HepG2 (cell line): ENCODE measurements around the gene HLF. TPM values are rescaled to one million over a fixed set of nuclear protein-coding genes. Genes with fewer than 3 reads are reported as not detected.

Experiments used
- AHR ChIP-seq: IDR thresholded peaks from 2 replicates; pipeline ENCODE4 v1.6.1; 2018; ENCODE audit warnings: missing genetic modification reagents, missing compliant biosample characterization
- BRD4 ChIP-seq: sonication (generic); formaldehyde crosslinking; IDR thresholded peaks from 2 replicates; pipeline ENCODE4 v1.4.0; 2020; ENCODE audit warnings: missing genetic modification reagents
- CBX5 ChIP-seq: sonication (generic); formaldehyde crosslinking; IDR thresholded peaks from 2 replicates; pipeline ENCODE4 v1.4.0; 2020; ENCODE audit warnings: missing genetic modification reagents, borderline replicate concordance
- E2F2 ChIP-seq: sonication (generic); formaldehyde crosslinking; IDR thresholded peaks from 2 replicates; pipeline ENCODE4 v1.4.0; 2020; ENCODE audit warnings: missing genetic modification reagents, borderline replicate concordance
- FOXK1 ChIP-seq: sonication (generic); formaldehyde crosslinking; IDR thresholded peaks from 2 replicates; pipeline ENCODE4 v1.4.0; 2020; ENCODE audit warnings: low read depth, missing genetic modification reagents, borderline replicate concordance
- KAT7 ChIP-seq: IDR thresholded peaks from 2 replicates; pipeline ENCODE4 v1.6.1; 2018; ENCODE audit warnings: borderline replicate concordance, missing compliant biosample characterization
- KDM3A ChIP-seq: IDR thresholded peaks from 2 replicates; pipeline ENCODE4 v1.6.1; 2018; ENCODE audit warnings: low read depth, missing compliant biosample characterization
- MBD4 ChIP-seq: IDR thresholded peaks from 2 replicates; pipeline ENCODE4 v1.6.1; 2012; ENCODE audit warnings: low read length, inconsistent platforms, borderline replicate concordance
- MLLT10 ChIP-seq: sonication (generic); formaldehyde crosslinking; IDR thresholded peaks from 2 replicates; pipeline ENCODE4 v1.4.0; 2020; ENCODE audit warnings: missing genetic modification reagents
- PCBP1 ChIP-seq: fragments of 200-400 bp; formaldehyde crosslinking; IDR thresholded peaks from 2 replicates; pipeline ENCODE4 v1.6.1; 2017; ENCODE audit warnings: mild to moderate bottlenecking, low read depth, low read length, borderline replicate concordance
- STAG1 ChIP-seq: sonication (generic); formaldehyde crosslinking; IDR thresholded peaks from 2 replicates; pipeline ENCODE4 v1.4.0; 2020; ENCODE audit warnings: missing genetic modification reagents
- ZFP62 ChIP-seq: sonication (generic); formaldehyde crosslinking; IDR thresholded peaks from 2 replicates; pipeline ENCODE4 v1.4.0; 2020; ENCODE audit warnings: missing genetic modification reagents
- ZNF3 ChIP-seq: IDR thresholded peaks from 2 replicates; pipeline ENCODE4 v1.7.0; 2017; ENCODE audit warnings: inconsistent platforms
- ZNF407 ChIP-seq: sonication (generic); formaldehyde crosslinking; IDR thresholded peaks from one replicate; pipeline ENCODE4 v1.5.1; 2020; ENCODE audit warnings: mild to moderate bottlenecking, missing genetic modification reagents; ENCODE audit errors: not compliant biosample characterization
- polyA plus RNA-seq, 8 experiments: library from polyadenylated mRNA; depleted of rRNA in 3 of 8; stranded (reverse) in 7 of 8; unstranded in 1 of 8; fragments of >200 nt; fragmentation: Illumina TruSeq in 4 of 8; extraction: Trizol in 4 of 8; gene quantifications; 2 replicates each; pipeline versions ENCODE4 v1.2.1 to v1.2.3, GENCODE V29; 2011 to 2016; ENCODE audit warnings: low read depth in 4 of 8, missing spikeins in 1 of 8, mixed read lengths in 1 of 8; ENCODE audit not compliant: insufficient read depth in 1 of 8
- total RNA-seq, 5 experiments: library from RNA; depleted of rRNA; stranded (reverse); fragments of >200 nt; fragmentation: Illumina TruSeq; extraction: Trizol; gene quantifications; 2 replicates each; pipeline ENCODE4 v1.2.3, GENCODE V29; 2016; ENCODE audit warnings: low read depth in 1 of 5
- TF ChIP-seq, protein P1 (sequence below): IDR thresholded peaks from 2 replicates; pipeline ENCODE4 v1.6.1; 2016; ENCODE audit warnings: low read depth, missing genetic modification reagents, missing compliant biosample characterization

The HLF gene
- total and polyA plus RNA-seq, 2 of the 13 experiments (the other 11 are each of a cell fraction or from before 2014, with no cell fraction given): 202 to 346 TPM

DNA sequence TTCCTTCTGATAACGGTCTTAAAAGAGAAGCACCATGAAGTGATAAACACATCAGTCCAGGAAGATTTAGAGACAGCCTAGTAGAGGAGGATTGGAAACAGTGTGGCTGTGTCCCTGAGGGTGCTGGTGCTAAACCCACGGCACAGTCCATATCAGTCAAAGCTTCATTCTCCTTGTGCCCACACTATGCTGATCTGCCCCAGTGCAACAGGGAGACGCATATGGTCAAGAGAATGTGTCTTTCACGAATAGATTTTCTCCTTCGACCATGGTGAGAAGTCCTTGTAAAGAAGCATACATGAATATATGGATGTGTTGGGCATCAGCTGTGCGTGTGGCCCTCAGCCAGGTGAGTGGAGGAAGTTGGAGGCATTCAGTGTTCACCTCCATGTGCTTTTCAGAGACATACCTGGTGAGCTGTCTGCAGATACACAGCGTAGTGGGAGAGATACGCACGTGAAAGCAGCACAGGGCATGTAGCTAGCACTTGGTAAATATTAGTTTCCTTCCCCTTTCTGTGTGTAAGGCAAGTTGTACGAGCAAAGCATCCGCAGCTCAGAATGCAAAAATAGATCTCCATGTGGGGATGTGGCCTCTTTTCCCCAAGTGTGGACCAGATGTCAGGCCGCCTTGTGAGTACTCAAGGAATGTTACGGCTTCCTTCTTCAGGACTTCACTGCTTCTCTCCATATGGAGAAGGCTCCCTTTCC lies 29.4 kb downstream of the HLF start (continued):
- no peak for TF ChIP-seq E2F2 (CRISPR knock-in tag)
- TF ChIP-seq BRD4 (CRISPR knock-in tag): no peak
- TF ChIP-seq STAG1 (CRISPR knock-in tag): no peak
- 0 out of 2 replicates have a peak, but pooled peaks have one; percentile 30 for TF ChIP-seq MBD4
- TF ChIP-seq, protein P1, sequence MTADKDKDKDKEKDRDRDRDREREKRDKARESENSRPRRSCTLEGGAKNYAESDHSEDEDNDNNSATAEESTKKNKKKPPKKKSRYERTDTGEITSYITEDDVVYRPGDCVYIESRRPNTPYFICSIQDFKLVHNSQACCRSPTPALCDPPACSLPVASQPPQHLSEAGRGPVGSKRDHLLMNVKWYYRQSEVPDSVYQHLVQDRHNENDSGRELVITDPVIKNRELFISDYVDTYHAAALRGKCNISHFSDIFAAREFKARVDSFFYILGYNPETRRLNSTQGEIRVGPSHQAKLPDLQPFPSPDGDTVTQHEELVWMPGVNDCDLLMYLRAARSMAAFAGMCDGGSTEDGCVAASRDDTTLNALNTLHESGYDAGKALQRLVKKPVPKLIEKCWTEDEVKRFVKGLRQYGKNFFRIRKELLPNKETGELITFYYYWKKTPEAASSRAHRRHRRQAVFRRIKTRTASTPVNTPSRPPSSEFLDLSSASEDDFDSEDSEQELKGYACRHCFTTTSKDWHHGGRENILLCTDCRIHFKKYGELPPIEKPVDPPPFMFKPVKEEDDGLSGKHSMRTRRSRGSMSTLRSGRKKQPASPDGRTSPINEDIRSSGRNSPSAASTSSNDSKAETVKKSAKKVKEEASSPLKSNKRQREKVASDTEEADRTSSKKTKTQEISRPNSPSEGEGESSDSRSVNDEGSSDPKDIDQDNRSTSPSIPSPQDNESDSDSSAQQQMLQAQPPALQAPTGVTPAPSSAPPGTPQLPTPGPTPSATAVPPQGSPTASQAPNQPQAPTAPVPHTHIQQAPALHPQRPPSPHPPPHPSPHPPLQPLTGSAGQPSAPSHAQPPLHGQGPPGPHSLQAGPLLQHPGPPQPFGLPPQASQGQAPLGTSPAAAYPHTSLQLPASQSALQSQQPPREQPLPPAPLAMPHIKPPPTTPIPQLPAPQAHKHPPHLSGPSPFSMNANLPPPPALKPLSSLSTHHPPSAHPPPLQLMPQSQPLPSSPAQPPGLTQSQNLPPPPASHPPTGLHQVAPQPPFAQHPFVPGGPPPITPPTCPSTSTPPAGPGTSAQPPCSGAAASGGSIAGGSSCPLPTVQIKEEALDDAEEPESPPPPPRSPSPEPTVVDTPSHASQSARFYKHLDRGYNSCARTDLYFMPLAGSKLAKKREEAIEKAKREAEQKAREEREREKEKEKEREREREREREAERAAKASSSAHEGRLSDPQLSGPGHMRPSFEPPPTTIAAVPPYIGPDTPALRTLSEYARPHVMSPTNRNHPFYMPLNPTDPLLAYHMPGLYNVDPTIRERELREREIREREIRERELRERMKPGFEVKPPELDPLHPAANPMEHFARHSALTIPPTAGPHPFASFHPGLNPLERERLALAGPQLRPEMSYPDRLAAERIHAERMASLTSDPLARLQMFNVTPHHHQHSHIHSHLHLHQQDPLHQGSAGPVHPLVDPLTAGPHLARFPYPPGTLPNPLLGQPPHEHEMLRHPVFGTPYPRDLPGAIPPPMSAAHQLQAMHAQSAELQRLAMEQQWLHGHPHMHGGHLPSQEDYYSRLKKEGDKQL (CRISPR knock-in tag): no peak
- TF ChIP-seq CBX5: no peak; the same call in 1 of the 2 replicates
- no peak for TF ChIP-seq PCBP1
- TF ChIP-seq FOXK1 (CRISPR knock-in tag): no peak
- no peak for TF ChIP-seq KAT7 (CRISPR knock-in tag)
- TF ChIP-seq ZNF3 (CRISPR knock-in tag): no peak
- no peak for TF ChIP-seq AHR (CRISPR knock-in tag)
- TF ChIP-seq ZNF407: no peak
- TF ChIP-seq KDM3A (CRISPR knock-in tag): no peak
- no peak for TF ChIP-seq ZFP62 (CRISPR knock-in tag)
- TF ChIP-seq MLLT10 (CRISPR knock-in tag): no peak
